Stimulated activated CD8-positive, alpha-beta memory T cell treated with anti-CD3 and anti-CD28 coated beads, Interleukin-7, amount 100 ng/mL, for 48 hours (primary cell): Measurements from ENCODE around the gene TSBP1.
"Not testable (repeated sequence)": the region's sequence is repeated elsewhere in the genome, so short reads cannot be mapped to it uniquely, and the experiment has no call there.

Experiments
- DNase-seq, 2 donors: peaks; one replicate each; pipeline ENCODE4 v3.0.0-alpha.2; 2020; ENCODE audit warnings: low read depth in 1 of 2; ENCODE audit errors: extremely low read depth in 1 of 2

Gene TSBP1

GRCh38 chr6:32379545-32379944, 7.8 kb upstream of the TSBP1 start:
- DNase-seq, result no peak

- no peak for DNase-seq
These were observed 4.2 kb upstream of the TSBP1 start for GRCh38 chr6:32375739-32376529.

- DNase-seq, result no peak
These were observed 474 bp downstream of the TSBP1 start for GRCh38 chr6:32371229-32371628.

GRCh38 chr6:32370505-32370904, 1.2 kb downstream of the TSBP1 start:
- DNase-seq, result no peak

- DNase-seq, result no peak
These were observed 2.0 kb downstream of the TSBP1 start for GRCh38 chr6:32369660-32370059.

GRCh38 chr6:32367644-32368043, 4.1 kb downstream of the TSBP1 start:
- DNase-seq, result no peak

- DNase-seq, result not testable (repeated sequence)
These were observed 12.5 kb downstream of the TSBP1 start for GRCh38 chr6:32359225-32359624.

- DNase-seq, result not testable (repeated sequence)
These were observed 13.2 kb downstream of the TSBP1 start for GRCh38 chr6:32358548-32358947.

GRCh38 chr6:32355018-32355417, 16.7 kb downstream of the TSBP1 start:
- no peak for DNase-seq

- DNase-seq, result no peak
These were observed 18.4 kb downstream of the TSBP1 start for GRCh38 chr6:32353348-32353747.

- no peak for DNase-seq
These were observed 31.5 kb downstream of the TSBP1 start for GRCh38 chr6:32340242-32340641.

GRCh38 chr6:32337186-32337805, 34.4 kb downstream of the TSBP1 start:
- no peak for DNase-seq

GRCh38 chr6:32332433-32332832, 39.3 kb downstream of the TSBP1 start:
- DNase-seq, result no peak

GRCh38 chr6:32329141-32329540, 42.6 kb downstream of the TSBP1 start:
- no peak for DNase-seq

GRCh38 chr6:32327103-32327502, 44.6 kb downstream of the TSBP1 start:
- no peak for DNase-seq

- DNase-seq, result no peak
These were observed 53.2 kb downstream of the TSBP1 start for GRCh38 chr6:32318501-32318900.

GRCh38 chr6:32317541-32317940, 54.2 kb downstream of the TSBP1 start:
- no peak for DNase-seq

- no peak for DNase-seq
These were observed 57.7 kb downstream of the TSBP1 start for GRCh38 chr6:32313964-32314363.

GRCh38 chr6:32298632-32299336, 72.9 kb downstream of the TSBP1 start:
- DNase-seq, result no peak

- DNase-seq, result not testable (repeated sequence)
These were observed 76.7 kb downstream of the TSBP1 start for GRCh38 chr6:32294980-32295379.

GRCh38 chr6:32294566-32294965, 77.1 kb downstream of the TSBP1 start:
- no peak for DNase-seq

- no peak for DNase-seq
These were observed 78.0 kb downstream of the TSBP1 start for GRCh38 chr6:32293695-32294094.
